NCI-H526 treated with DMSO at 0.1 percent for 48 hours (cell line): ENCODE measurements around the gene SLC51A.
"Not testable (repeated sequence)": the region's sequence is repeated elsewhere in the genome, so short reads cannot be mapped to it uniquely, and the experiment has no call there.

Experiments
- DNase-seq: peaks from one replicate; lab custom pipeline; 2025; lab: John Stamatoyannopoulos, UW

SLC51A gene

DNA sequence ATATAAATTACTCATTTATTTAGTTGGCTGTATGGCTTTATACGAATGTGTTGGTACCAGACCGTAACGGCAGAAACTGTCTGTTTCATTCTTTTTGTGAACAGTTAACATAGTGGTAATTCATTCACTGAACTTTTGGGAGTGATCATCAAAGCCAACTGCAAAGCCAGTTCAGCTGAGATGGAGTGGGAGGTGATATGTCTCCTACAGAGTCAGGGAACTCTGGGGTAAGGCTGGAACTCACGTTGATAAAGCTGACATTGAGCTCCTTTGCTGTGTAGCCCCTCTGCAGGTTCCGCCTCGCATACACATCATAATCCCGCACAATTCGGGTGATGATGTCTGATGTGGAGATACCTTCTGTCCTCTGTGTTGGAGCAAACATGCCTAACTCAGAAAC, 25.4 kb downstream of the SLC51A start:
- DNase-seq, result no peak

DNA sequence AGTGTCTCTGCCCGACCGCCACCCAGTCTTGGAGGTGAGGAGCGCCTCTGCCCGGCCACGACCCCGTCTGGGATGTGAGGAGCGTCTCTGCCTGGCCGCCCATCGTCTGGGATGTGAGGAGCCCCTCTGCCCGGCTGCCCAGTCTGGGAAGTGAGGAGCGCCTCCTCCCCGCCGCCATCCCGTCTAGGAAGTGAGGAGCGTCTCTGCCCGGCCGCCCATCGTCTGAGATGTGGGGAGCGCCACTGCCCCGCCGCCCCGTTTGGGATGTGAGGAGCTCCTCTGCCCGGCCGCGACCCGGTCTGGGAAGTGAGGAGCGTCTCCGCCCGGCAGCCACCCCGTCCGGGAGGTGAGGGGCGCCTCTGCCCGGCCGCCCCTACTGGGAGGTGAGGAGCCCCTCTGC, 27.8 kb downstream of the SLC51A start:
- DNase-seq, result not testable (repeated sequence)

DNA sequence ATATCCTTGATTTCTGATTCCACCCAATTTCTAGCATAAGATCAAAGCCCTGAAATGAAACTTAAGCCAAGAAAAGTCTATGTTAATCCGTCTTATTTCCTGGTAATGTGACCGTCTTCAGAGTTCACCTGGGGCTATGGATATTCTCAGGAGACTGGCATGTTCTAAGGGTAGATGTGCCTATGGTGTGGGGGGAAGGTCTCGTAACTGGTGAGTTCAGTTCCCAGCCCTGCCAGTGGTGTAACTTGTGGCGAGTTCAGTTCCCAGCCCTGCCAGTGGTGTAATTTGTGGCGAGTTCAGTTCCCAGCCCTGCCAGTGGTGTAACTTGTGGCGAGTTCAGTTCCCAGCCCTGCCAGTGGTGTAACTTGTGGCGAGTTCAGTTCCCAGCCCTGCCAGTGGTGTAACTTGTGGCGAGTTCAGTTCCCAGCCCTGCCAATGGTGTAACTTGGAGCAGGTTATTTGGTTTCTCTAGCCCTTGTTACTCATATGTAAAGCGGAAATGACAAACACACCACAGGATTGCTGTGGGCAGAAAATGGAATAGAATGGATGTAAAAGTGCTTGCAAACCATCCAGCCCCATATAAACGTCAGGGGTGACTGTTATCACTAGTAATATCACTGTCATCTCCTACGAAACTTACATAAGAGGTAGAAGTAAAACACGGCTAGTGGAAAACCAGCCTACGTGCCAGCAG, 30.4 kb downstream of the SLC51A start:
- no peak for DNase-seq

DNA sequence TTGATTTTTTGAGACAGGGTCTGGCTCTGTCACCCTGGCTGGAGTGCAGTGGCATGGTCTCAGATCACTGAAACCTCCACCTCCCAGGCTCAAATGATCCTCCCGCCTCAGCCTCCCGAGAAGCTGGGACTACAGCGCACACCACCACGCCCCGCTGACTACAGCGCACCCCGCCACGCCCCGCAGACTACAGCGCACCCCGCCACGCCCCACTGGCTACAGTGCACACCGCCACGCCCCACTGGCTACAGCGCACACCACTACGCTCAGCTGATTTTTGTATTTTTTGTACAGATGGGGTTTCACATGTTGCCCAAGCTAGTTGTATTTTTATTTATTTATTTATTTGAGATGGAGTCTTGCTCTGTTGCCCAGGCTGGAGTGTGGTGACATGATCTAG, 35.6 kb downstream of the SLC51A start:
- DNase-seq, result no peak

DNA sequence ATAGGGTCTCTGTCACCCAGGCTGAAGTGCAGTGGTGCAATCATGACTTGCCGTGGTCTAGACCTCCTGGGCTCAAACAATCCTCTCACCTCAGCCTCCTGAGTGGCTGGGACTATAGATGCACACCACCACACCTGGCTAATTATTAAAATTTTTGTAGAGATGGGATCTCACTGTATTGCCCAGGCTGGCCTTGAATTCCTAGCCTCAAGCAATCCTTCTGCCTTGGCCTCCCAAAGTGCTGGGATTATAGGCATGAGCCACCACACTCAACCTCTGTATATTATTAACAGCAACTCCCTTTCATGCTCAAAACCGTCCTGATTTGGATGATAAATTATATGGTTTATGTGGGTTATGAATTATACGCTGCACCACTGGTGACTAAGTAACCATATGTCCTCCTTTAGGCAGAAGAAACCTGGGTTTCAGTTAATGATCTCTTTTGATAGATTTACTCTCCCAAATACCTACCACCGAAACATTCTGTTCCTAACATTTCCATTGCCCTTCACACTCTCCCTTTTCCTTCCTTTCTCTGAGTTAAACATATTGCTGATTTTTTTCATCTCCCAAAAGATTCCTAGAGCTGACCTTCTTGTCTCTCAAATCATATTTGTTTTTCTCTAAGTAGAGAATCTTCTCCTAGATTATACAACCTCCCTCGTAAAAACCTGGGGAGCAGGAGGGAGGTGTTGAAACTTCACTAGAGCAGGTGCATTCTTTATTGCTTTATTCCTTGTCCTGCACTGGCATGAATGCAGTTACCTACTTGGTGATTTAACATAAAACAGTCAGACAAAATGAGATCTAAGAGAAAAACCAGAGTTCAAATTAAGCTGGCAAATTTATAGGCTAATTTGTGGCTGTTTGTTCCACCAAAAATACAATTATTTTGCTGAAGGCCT, 38.3 kb downstream of the SLC51A start:
- no peak for DNase-seq

DNA sequence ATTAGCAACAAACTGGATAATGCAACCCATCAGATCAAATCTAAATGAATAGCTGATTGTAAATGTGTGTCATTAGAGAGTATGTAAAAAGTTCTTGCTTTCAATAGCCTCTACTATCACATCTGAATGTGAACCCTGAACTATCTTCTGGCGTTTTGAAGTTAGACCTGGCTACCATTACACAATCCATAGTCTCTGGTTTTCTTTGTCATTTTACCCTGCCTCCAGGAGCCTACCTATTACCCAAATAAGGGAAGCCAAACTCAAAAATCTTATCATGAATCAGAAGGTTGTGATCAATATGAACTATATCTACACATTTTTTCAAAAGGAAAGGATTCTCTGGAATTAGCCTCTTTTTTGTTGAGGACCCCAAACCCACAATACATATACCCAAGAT, 39.4 kb downstream of the SLC51A start:
- no peak for DNase-seq

DNA sequence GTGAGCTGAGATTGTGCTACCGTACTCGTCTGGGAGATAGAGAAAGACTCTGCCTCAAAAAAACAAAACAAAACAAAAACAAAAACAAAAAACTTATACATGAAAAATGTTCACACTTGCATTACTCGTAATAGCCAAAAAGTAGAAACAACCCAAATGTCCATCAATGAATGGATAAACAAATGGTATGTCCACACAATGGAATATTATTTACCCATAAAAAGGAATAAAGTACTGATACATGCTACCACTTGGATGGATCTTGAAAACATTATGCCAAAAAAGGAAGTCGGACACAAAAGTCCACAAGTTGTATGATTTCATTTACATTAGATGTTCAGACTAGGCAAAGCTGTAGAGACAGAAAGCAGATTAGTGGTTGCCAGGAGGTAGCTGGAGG, 44.5 kb downstream of the SLC51A start:
- DNase-seq, result no peak

DNA sequence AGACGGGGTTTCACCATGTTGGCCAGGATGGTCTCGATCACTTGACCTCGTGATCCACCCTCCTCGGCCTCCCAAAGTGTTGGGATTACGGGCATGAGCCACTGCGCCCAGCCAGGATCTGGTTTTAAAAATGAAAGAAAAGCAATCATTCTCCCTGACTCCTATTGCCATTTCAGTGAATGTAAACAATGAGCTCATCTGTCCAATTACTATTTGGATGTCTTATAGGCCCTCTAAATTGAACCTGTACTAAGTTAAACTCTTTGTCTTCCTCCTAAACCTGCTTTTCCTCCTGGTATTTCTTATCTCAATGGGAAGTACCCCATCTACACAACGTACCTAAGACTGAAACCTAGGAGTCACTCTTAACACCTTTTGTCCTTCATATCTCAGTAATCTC, 47.5 kb downstream of the SLC51A start:
- DNase-seq, result no peak

DNA sequence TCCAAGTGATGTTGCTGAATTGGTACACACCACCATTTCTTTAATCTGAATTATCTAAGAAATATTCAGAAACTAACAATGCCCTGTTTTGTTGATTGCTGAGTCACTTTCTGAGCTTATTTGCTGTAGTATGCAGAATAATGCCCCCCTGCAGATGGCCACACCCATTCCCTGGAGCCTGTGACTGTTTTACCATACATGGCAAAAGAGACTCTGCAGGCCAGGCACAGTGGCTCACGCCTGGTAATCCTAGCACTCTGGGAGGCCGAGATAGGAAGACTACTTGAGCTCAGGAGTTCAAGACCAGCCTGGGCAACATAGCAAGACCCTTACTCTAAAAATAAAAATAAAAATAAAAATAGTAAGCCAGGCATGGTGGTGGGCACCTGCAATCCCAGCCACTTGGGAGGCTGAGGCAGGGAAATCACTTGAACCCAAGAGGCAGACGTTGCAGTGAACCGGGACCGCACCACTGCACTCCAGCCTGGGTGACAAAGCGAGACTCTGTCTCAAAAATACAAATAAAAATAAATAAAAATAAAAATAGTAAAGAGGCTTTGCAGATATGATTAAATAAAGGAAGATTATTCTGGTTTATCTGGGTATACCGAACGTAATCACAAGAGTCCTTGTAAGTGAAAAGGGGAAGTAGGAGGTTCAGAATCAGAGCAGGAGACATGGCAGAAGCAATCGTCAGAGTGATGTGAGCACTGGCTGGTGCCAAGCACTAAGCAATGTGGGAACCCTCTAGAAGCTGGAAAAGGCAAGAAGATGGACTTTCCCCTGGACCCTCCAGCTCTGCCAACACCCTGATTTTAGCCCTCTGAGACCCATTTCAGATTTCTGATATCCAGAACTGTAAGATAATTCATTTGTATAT, 52.2 kb downstream of the SLC51A start:
- DNase-seq, result no peak

DNA sequence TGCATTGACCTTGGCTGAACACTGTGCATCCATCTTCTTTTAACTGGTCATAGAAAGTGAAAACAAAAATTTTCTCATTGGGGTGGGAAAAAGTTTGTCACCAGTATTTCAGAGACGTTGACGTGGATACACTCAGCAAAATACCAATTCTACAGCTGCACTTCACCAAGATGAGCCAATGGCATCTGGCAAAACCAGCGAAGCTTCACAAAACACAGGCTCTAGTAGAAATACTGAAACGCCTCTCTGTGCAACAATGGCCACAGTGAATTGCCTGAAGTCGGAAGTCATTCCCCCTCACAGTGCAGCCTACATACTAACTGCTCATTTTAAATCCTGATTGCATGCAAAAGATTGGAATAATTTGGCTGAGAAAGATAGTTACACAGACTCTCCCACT, 54.2 kb downstream of the SLC51A start:
- DNase-seq, result no peak

DNA sequence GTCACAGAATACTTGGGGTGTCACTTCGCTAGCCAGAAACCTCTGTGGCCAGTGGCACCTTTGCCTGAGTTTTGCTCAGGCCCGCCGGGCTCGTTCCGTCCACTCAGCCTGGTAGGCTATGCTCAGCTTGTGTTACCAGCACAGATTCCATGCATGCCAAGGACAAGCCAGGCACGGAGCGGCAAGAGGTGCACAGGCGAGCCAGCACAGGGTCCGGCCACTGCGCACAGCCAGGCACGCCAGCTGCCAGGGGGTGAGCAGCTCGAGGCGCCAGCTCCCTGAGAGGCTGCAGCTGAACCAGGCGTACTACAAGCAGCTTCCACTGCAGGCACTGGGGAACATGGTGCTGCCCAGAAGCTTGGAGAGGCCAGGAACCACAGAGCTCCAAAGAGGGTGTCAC, 56.5 kb downstream of the SLC51A start:
- no peak for DNase-seq

DNA sequence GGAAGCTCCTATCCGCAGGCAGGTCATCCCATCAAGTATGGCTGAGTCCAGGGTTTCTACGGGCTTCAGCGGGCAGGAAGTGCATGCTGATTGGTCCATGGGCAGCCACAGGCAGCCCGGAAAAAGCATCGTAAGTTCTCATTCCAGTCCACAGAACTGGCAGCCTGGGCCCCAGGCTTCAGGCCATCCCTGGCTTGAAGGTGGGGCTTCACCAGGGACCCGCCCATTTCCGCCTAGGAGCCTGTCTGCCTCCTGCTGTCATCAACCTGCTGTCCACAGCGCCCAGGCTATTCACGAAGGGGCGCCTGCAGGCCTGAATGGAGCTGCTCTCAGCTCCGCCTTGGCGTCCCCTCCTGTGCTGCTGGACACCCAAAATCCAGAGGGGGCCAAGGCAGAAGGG, 57.3 kb downstream of the SLC51A start:
- DNase-seq, result no peak

DNA sequence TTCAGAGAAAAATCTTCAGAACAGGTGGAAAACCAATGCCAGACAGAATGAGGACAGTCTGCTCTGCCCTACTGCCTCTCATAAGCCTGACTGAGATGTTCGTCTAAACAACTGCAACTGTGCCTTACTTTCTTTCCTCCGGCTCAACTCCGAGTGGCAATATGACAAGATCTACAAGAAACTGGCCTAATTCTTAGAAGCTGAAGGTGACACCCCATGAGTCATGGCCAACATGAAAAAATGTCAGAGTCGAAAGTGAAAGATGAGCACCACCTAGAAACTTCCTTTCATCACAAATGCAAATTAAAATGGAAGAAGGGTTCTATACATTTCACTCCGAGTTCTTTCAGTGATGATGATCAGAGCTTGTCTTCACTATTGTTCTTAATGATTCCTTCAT, 58.3 kb downstream of the SLC51A start:
- DNase-seq, result no peak

DNA sequence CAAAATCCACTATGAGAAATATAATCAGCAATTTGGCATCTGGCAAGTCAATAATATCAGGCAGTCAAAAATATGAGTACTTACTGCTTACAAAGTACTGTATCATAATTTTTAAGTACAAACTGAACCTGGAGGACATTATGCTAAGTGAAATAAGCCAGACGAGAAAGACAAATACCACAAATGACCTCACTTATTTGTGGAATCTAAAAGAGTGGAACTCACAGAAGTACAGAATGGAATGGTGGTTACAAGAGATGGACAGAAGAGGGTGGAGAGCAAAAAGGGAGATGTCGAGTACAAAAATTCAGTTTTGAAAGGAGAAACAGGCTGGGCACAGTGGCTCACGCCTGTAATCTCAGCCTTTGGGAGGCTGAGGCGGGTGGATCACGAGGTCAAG, 58.8 kb downstream of the SLC51A start:
- no peak for DNase-seq

DNA sequence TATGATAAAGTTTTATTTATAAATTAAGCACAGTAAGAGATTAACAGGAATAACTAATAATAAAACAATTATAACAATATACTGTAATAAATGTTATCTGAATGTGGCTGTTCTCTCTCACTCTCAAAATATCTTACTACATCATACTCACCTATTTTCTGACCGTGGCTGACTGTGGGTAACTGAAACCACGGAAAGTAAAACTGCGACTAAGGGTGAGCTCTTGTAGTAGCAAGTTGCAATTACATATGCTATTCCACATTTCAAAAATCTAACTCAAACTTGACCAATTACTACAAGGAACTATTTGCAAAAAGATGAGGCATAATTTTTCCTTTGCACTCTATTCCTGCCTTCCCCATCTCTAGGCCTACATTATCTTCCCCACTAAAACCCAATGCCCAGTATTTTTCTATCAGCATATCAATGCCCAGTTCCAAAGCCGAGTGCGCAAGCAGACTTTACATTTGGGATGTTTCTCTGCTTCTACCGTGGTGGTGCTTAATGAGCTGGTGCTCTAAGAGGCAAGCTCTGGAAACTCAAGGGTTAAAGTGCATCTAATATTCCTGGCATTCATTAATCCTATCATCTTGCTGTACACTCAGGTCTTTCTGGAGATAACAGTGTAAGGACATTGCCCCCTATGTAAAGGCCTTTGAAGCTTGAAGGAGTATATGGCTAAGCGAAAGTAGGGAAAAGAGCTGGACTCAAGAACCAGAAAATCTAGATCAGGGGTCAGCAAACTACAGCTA, 64.5 kb downstream of the SLC51A start:
- no peak for DNase-seq

DNA sequence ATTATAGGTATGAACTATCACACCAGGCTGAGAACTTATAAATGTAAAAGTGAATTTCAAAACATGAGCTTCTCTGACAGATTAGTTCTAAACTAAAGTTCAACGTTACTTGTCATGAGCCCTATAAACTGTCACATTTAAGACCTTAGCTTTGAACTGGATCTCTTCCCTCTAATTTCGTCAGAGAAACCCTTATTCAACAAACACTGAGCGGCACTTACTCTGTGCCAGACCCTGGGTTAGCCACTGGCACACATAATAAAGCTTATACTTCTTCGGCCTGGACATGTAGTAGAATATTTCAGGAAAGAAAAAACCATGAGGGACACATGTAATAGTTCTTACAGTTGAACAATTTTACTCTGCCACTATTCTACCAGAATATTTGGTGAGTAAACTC, 65.6 kb downstream of the SLC51A start:
- DNase-seq, result no peak
